Activated CD4-positive, alpha-beta T cell treated with anti-CD3 and anti-CD28 coated beads, Interleukin-2, amount 50 U/mL, for 16 hours (primary cell): ENCODE measurements around the gene CTTNBP2NL.
A peak's percentile ranks its signal among the peaks of the same experiment; 100 is the strongest.

ENCODE experiments used
- DNase-seq: peaks from one replicate; pipeline ENCODE4 v3.0.0-alpha.2; 2020

The CTTNBP2NL gene

GRCh38 chr1:112508278-112509004, 112.4 kb downstream of the CTTNBP2NL start, which contains the start of gene WNT2B:
Gene WNT2B, plus strand, starts transcription at chr1:112508965. Its CDS starts 298 bp downstream, at chr1:112509263.
- peak; percentile 36 for DNase-seq

- no peak for DNase-seq
These were observed 113.1 kb downstream of the CTTNBP2NL start for GRCh38 chr1:112509005-112509659.

GRCh38 chr1:112509660-112510178, 113.7 kb downstream of the CTTNBP2NL start:
- DNase-seq = no peak

- DNase-seq = no peak
These were observed 114.3 kb downstream of the CTTNBP2NL start for GRCh38 chr1:112510340-112510739.
